ENCODE results near the gene VSTM2B.
"Not testable (repeated sequence)": the region's sequence is repeated elsewhere in the genome, so short reads cannot be mapped to it uniquely, and the experiment has no call there.

The VSTM2B gene

GRCh38 chr19:29525901-29526729, at the start of gene VSTM2B:
Gene VSTM2B (plus strand): TSS chr19:29525994. CDS start chr19:29526584, 590 bp downstream.
- peak in 9 of 56 donors; percentile 26 to 60 (median 44) for DNase-seq

- DNase-seq, result no peak
These were observed 49.3 kb upstream of the VSTM2B start for GRCh38 chr19:29476528-29476927.

- no peak for DNase-seq
These were observed 47.8 kb upstream of the VSTM2B start for GRCh38 chr19:29477831-29478577.

- DNase-seq, result peak in 28 of 56 donors; percentile 19 to 76 (median 38)
These were observed 46.9 kb upstream of the VSTM2B start for GRCh38 chr19:29478578-29479565.

GRCh38 chr19:29479941-29480340, 45.9 kb upstream of the VSTM2B start:
- DNase-seq, result no peak

- DNase-seq, result no peak
These were observed 45.3 kb upstream of the VSTM2B start for GRCh38 chr19:29480507-29480906.

GRCh38 chr19:29482855-29483640, 42.7 kb upstream of the VSTM2B start:
- DNase-seq, result peak in 1 of 56 donors; percentile 42

- DNase-seq, result no peak
These were observed 42.2 kb upstream of the VSTM2B start for GRCh38 chr19:29483641-29483920.

GRCh38 chr19:29483944-29484581, 41.7 kb upstream of the VSTM2B start:
- no peak for DNase-seq

GRCh38 chr19:29484876-29485275, 40.9 kb upstream of the VSTM2B start:
- DNase-seq, result no peak

- DNase-seq, result no peak
These were observed 40.5 kb upstream of the VSTM2B start for GRCh38 chr19:29485293-29485692.

GRCh38 chr19:29486961-29487360, 38.8 kb upstream of the VSTM2B start:
- not testable (repeated sequence) for DNase-seq

- DNase-seq, result no peak
These were observed 38.4 kb upstream of the VSTM2B start for GRCh38 chr19:29487432-29487831.

GRCh38 chr19:29488316-29488715, 37.5 kb upstream of the VSTM2B start:
- no peak for DNase-seq

GRCh38 chr19:29489172-29489951, 36.4 kb upstream of the VSTM2B start:
- no peak for DNase-seq

- DNase-seq, result no peak
These were observed 34.3 kb upstream of the VSTM2B start for GRCh38 chr19:29491491-29491890.

GRCh38 chr19:29491995-29492577, 33.7 kb upstream of the VSTM2B start:
- DNase-seq, result peak in 2 of 56 donors; percentile 20 to 24

GRCh38 chr19:29492769-29493168, 33.0 kb upstream of the VSTM2B start:
- peak in 11 of 56 donors; percentile 21 to 49 (median 34) for DNase-seq

- DNase-seq, result no peak
These were observed 30.7 kb upstream of the VSTM2B start for GRCh38 chr19:29495091-29495490.

Measured in nucleus accumbens (tissue), 56 donors.